Fibroblast of villous mesenchyme (primary cell): ENCODE data around the gene RSU1. TPM values are rescaled to one million over a fixed set of nuclear protein-coding genes. Genes with fewer than 3 reads are reported as not detected.

Experiments
- DNase-seq: peaks from one replicate; pipeline ENCODE4 v3.0.0-alpha.2; 2010; ENCODE audit warnings: low read depth
- H3K4me3 ChIP-seq: 2 replicates; pipeline ENCODE4 v1.5.1; 2011; ENCODE audit warnings: low read depth, mild to moderate bottlenecking, low read length
- total RNA-seq: library from RNA; depleted of rRNA; stranded (reverse); fragments of >200 nt; gene quantifications from 2 replicates; pipeline ENCODE4 v1.2.3, GENCODE V29; 2012
- TF ChIP-seq, protein P1 (sequence below): IDR thresholded peaks from 2 replicates; pipeline ENCODE4 v1.5.1; 2012; ENCODE audit warnings: low read depth, mild to moderate bottlenecking, low read length; ENCODE audit not compliant: insufficient read depth

The RSU1 gene
- total RNA-seq, 1 donor = 114 TPM

DNA sequence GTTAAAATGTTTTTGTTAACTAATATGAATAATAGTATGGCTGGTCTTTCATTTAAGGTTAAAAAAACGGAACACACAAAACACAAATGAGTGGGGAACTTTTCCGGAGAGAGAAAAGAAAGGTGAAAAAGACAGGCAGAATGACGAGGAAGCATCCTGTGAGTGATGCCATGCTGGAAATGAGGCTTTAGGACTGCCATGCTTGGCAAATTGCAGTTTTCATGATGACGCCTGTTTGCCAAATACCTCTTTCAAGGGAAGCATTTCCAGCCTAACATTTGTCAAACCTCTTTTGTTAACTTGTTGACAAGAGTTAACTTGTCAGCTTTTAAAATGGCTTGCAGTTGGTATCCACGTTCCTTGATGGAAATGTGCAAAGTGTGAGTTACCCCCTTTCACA, 127.5 kb downstream of the RSU1 start:
- TF ChIP-seq, protein P1, sequence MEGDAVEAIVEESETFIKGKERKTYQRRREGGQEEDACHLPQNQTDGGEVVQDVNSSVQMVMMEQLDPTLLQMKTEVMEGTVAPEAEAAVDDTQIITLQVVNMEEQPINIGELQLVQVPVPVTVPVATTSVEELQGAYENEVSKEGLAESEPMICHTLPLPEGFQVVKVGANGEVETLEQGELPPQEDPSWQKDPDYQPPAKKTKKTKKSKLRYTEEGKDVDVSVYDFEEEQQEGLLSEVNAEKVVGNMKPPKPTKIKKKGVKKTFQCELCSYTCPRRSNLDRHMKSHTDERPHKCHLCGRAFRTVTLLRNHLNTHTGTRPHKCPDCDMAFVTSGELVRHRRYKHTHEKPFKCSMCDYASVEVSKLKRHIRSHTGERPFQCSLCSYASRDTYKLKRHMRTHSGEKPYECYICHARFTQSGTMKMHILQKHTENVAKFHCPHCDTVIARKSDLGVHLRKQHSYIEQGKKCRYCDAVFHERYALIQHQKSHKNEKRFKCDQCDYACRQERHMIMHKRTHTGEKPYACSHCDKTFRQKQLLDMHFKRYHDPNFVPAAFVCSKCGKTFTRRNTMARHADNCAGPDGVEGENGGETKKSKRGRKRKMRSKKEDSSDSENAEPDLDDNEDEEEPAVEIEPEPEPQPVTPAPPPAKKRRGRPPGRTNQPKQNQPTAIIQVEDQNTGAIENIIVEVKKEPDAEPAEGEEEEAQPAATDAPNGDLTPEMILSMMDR = no peak
- no peak for DNase-seq

DNA sequence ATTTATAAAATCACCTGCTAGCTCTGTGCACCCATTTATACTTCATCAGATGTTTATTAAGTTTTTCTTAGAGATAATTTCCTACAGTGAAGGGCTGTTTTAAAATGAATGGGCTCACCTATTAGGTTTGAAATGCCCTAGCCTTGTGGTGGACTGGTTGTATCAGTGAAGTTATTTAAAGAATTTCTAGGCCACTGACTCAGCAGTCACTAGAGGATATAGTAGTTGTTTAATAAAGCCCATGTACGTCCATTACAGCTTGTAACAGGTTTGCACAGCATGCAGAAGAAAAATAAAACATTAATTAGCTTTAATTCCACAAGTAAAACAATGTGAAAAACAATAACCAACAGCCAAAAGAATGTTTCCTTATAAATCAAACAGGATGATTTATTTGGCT, 128.0 kb downstream of the RSU1 start:
- DNase-seq = no peak
- no peak overlapping the region for H3K4me3 ChIP-seq
- TF ChIP-seq, protein P1 = no peak

More for the DNA sequence above, 127.5 kb downstream of the RSU1 start:
- no peak overlapping the region for H3K4me3 ChIP-seq

DNA sequence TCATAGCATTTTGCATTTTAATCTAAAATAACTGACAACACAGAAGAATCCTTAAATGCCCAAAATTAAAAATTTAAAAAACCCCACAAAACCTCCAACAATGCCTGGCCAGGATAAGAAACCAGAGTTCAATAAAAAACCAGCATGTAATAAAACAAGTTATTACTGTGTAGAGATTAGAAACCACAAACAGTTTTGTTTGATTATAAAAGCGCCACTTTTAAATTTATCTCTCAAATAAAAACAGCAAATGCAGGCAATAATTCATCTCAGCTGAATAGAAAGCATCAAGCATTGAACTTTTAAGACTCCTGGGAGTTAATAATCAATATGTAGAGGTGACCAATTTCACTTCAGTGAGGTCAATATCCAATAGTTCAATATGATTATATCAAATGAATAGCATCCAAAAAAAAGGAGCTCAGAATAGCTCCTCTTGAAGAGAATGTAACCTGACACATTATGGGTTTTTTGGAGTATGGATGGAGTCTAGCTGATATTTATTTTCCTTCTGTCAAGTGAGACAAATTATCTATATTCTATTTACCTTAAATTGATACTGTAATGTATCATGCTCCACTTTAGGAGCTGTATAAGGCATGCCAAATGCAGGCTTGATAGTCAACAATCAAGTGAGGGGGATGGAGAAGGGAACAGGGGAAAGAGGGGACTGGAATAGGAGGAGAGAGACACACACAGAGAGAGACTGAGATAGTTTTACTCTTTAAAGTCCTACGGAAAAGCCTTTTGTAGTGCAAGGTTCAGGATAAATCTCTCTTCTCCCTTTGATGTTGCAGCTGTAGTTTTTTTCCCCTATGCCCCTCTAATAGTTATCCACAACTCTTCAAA, 130.9 kb downstream of the RSU1 start:
- peak; percentile 5 for DNase-seq
- TF ChIP-seq, protein P1 = no peak
- H3K4me3 ChIP-seq = no peak overlapping the region

DNA sequence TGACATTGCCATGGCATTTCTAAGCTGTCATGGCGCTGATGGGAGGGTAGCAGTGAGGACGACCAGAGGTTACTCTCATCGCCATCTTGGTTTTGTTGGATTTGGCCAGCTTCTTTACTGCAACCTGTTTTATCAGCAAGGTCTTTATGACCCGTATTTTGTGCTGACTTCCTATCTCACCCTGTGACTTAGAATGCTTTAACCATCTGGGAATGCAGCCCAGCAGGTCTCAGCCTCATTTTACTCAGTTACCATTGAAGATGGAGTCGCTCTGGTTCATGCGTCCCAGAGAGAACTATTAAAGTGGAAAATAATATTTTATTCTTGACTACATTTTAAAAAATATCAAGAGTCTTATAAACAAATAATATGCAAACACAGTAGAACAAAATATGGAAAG, 131.7 kb downstream of the RSU1 start:
- TF ChIP-seq, protein P1 = no peak
- DNase-seq = no peak
- H3K4me3 ChIP-seq = no peak overlapping the region

DNA sequence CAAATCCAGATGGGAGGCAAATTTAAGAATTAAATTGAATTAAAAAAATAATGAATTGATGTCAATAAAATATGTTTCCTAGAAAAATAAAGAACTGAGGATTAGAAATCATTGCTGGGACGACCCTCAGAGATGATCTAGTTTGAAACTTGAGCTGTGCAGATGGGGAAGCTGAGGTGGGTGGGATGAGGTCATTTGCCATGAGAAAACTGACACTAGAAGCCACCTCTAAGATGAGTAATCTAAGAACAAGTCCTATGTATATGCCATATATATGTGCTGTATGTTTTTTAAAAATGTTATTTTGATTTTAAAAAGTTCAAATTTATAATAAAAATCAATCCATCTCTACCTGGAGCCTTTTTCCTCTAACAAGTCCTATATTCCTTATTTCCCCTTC, 135.7 kb downstream of the RSU1 start:
- TF ChIP-seq, protein P1 = no peak
- no peak overlapping the region for H3K4me3 ChIP-seq
- DNase-seq = no peak

DNA sequence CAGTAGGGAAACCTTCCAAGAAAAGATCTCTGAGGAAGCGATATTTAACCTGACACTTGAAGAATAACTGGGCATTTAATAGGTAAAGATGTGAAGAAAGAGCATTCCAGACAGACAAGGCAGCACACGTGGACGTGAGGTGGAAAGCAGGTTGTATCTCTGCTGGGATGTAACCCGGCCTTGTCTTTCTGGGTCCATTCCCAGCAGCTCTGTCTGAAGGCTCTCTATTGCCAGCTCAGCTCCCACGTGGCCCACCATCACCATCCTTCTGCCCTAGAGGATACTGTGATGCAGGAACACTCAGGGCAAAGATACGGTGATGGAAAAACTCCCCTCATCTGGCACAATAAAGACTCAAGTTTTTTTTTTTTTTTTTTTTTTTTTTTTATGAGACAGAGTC, 137.7 kb downstream of the RSU1 start:
- no peak for DNase-seq
- TF ChIP-seq, protein P1 = no peak
- H3K4me3 ChIP-seq = no peak overlapping the region

DNA sequence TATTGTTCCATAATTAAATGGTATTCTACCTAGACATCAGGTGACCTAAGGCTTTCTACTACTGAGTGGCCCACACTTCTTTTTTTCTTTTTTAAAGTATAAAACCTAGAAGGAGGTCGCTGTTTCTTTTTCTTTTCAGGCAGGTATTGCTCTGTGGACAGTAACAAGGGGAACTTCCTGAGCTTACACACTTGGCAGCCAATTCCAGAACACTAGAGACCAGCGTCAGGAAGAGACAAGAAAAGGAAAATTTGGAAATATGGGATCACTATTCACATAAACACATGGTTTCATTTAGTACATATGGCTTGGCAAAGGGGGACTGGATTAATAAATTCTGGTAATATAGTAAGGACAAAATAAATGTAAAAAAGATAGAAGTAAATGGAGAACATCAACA, 141.9 kb downstream of the RSU1 start:
- DNase-seq = no peak
- TF ChIP-seq, protein P1 = no peak
- no peak overlapping the region for H3K4me3 ChIP-seq
